MM.1S (cell line): ENCODE data around the gene MAML1.

Source experiments
- DNase-seq: peaks from one replicate; pipeline ENCODE4 v3.0.0-alpha.2; 2015
- H2AFZ ChIP-seq: fragments of 300-600 bp; sonication (generic); 2 replicates; pipeline ENCODE4 v1.6.0; 2016; ENCODE audit warnings: antibody characterized with exemption, low read length
- H3F3A ChIP-seq: fragments of 300-600 bp; sonication (generic); 2 replicates; pipeline ENCODE4 v1.6.1; 2016; ENCODE audit warnings: mild to moderate bottlenecking, antibody characterized with exemption, low read length, moderate library complexity, mixed read lengths; ENCODE audit not compliant: insufficient read depth
- H3K27ac ChIP-seq: fragments of 300-600 bp; sonication (generic); 2 replicates; pipeline ENCODE4 v1.5.1; 2016; ENCODE audit warnings: mild to moderate bottlenecking, low read length
- H3K27me3 ChIP-seq: fragments of 300-600 bp; sonication (generic); replicated peaks from 2 replicates; pipeline ENCODE4 v1.6.0; 2016; ENCODE audit warnings: low read length; ENCODE audit not compliant: insufficient read depth
- H3K36me3 ChIP-seq: fragments of 300-600 bp; sonication (generic); replicated peaks from 2 replicates; pipeline ENCODE4 v1.6.1; 2016; ENCODE audit warnings: mild to moderate bottlenecking, low read length, mixed read lengths; ENCODE audit not compliant: insufficient read depth
- H3K4me1 ChIP-seq: fragments of 300-600 bp; sonication (generic); 2 replicates; pipeline ENCODE4 v1.6.1; 2016; ENCODE audit warnings: low read length, mixed read lengths
- H3K4me2 ChIP-seq: fragments of 300-600 bp; sonication (generic); 2 replicates; pipeline ENCODE4 v1.6.0; 2016; ENCODE audit warnings: low read depth, low read length
- H3K4me3 ChIP-seq: fragments of 300-600 bp; sonication (generic); 2 replicates; pipeline ENCODE4 v1.5.1; 2016; ENCODE audit warnings: low read length, mixed read lengths
- H3K79me2 ChIP-seq: fragments of 300-600 bp; sonication (generic); 2 replicates; pipeline ENCODE4 v1.6.1; 2016; ENCODE audit warnings: mixed run types, low read length, mixed read lengths
- H3K9ac ChIP-seq: fragments of 300-600 bp; sonication (generic); 2 replicates; pipeline ENCODE4 v1.6.1; 2016; ENCODE audit warnings: low read length, mixed read lengths
- H3K9me2 ChIP-seq: fragments of 300-600 bp; sonication (generic); replicated peaks from 2 replicates; pipeline ENCODE4 v1.6.1; 2016; ENCODE audit warnings: mild to moderate bottlenecking, low read length, mixed read lengths; ENCODE audit not compliant: insufficient read depth
- H3K9me3 ChIP-seq: fragments of 300-600 bp; sonication (generic); replicated peaks from 2 replicates; pipeline ENCODE4 v1.6.1; 2016; ENCODE audit warnings: mild to moderate bottlenecking, low read length, mixed read lengths; ENCODE audit not compliant: insufficient read depth
- H4K20me1 ChIP-seq: fragments of 300-600 bp; sonication (generic); 2 replicates; pipeline ENCODE4 v1.6.1; 2016; ENCODE audit warnings: mild to moderate bottlenecking, low read length, moderate library complexity, mixed read lengths; ENCODE audit not compliant: insufficient read depth
- CTCF ChIP-seq: fragments of 300-600 bp; sonication (generic); IDR thresholded peaks from 2 replicates; pipeline ENCODE4 v1.5.1; 2016; ENCODE audit warnings: antibody characterized with exemption, low read length, mixed read lengths
- EZH2 ChIP-seq: fragments of 300-600 bp; sonication (generic); optimal IDR thresholded peaks from 2 replicates; pipeline ENCODE3; 2017; ENCODE audit warnings: low read depth, mild to moderate bottlenecking, antibody characterized with exemption, low read length, mixed read lengths
- EZH2phosphoT487 ChIP-seq: fragments of 300-600 bp; sonication (generic); IDR thresholded peaks from 2 replicates; pipeline ENCODE4 v1.6.1; 2018; ENCODE audit warnings: antibody characterized with exemption, low read length

MAML1 gene

GRCh38 chr5:179812135-179812825, 79.7 kb downstream of the MAML1 start:
- H3K4me1 ChIP-seq: no peaks in the 10 kb centered on the region
- 0 out of 2 replicates have a peak, but pooled peaks cover under 1% of the 10 kb centered on the region for H3F3A ChIP-seq
- no peak overlapping the region for H2AFZ ChIP-seq
- TF ChIP-seq EZH2 (no peak), CTCF (no peak), EZH2phosphoT487 (no peak)
- H3K36me3 ChIP-seq: no peaks in the 10 kb centered on the region
- H3K4me3 ChIP-seq: no peak overlapping the region
- H3K9me3 ChIP-seq: no peaks in the 10 kb centered on the region
- no peaks in the 10 kb centered on the region for H3K27me3 ChIP-seq
- H3K79me2 ChIP-seq: peaks cover 9% of the 10 kb centered on the region
- no peak overlapping the region for H3K27ac ChIP-seq
- H3K4me2 ChIP-seq: no peak overlapping the region
- no peaks in the 10 kb centered on the region for H3K9me2 ChIP-seq
- H4K20me1 ChIP-seq: no peaks in the 10 kb centered on the region
- DNase-seq: no peak
- no peak overlapping the region for H3K9ac ChIP-seq

GRCh38 chr5:179812997-179813607, 80.5 kb downstream of the MAML1 start:
- TF ChIP-seq CTCF (no peak), EZH2phosphoT487 (no peak), EZH2 (no peak)
- no peaks in the 10 kb centered on the region for H3K36me3 ChIP-seq
- no peak overlapping the region for H3K9ac ChIP-seq
- H3K9me3 ChIP-seq: no peaks in the 10 kb centered on the region
- no peak overlapping the region for H3K4me2 ChIP-seq
- peaks cover under 1% of the 10 kb centered on the region for H3K4me1 ChIP-seq
- H3K4me3 ChIP-seq: no peak overlapping the region
- no peaks in the 10 kb centered on the region for H3K27me3 ChIP-seq
- H3K9me2 ChIP-seq: no peaks in the 10 kb centered on the region
- no peaks in the 10 kb centered on the region for H3F3A ChIP-seq
- H4K20me1 ChIP-seq: no peaks in the 10 kb centered on the region
- DNase-seq: no peak
- peaks cover 3% of the 10 kb centered on the region for H3K79me2 ChIP-seq
- H3K27ac ChIP-seq: no peak overlapping the region
- H2AFZ ChIP-seq: no peak overlapping the region

GRCh38 chr5:179814090-179814489, 81.5 kb downstream of the MAML1 start:
- H4K20me1 ChIP-seq: no peaks in the 10 kb centered on the region
- no peaks in the 10 kb centered on the region for H3K36me3 ChIP-seq
- H3K4me3 ChIP-seq: no peak overlapping the region
- no peak overlapping the region for H3K9ac ChIP-seq
- H3K9me3 ChIP-seq: no peaks in the 10 kb centered on the region
- no peaks in the 10 kb centered on the region for H3K9me2 ChIP-seq
- no peak overlapping the region for H3K4me2 ChIP-seq
- TF ChIP-seq CTCF (no peak), EZH2phosphoT487 (no peak), EZH2 (no peak)
- H3F3A ChIP-seq: no peaks in the 10 kb centered on the region
- no peak overlapping the region for H3K27ac ChIP-seq
- no peak for DNase-seq
- H3K4me1 ChIP-seq: peaks cover 6% of the 10 kb centered on the region
- no peak overlapping the region for H2AFZ ChIP-seq
- no peaks in the 10 kb centered on the region for H3K27me3 ChIP-seq
- peaks cover 6% of the 10 kb centered on the region; the same call in 1 of the 2 replicates for H3K79me2 ChIP-seq
